NCI-H526 (cell line): Measurements from ENCODE around the gene RNF181.
"Not testable (repeated sequence)": the region's sequence is repeated elsewhere in the genome, so short reads cannot be mapped to it uniquely, and the experiment has no call there.

Source experiments
- DNase-seq, 2 experiments: peaks; one replicate each; lab custom pipeline; 2025; lab: John Stamatoyannopoulos, UW

Gene RNF181

DNA sequence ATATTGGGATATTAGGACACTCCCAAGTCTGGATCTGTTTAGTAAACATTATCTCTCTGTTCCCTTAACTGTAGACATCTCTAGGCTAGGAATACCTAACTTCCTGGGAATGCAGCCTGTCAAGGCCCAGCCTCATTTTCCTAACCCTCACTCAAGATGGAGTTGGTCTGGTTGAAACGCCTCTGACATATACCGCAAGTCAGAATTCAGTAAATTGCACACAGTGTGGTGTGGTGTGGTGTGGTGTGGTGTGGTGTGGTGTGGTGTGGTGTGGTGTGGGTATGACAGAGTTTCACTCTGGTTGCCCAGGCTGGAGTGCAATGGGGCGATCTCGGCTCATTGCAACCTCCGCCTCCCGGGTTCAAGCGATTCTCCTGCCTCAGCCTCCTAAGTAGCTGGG, 19.2 kb downstream of the RNF181 start:
- not testable (repeated sequence) for DNase-seq

GRCh38 chr2:85615413-85615728, 19.8 kb downstream of the RNF181 start:
- no peak for DNase-seq

GRCh38 chr2:85617723-85618122, 22.2 kb downstream of the RNF181 start:
- not testable (repeated sequence) for DNase-seq

- DNase-seq: no peak
Observed at GRCh38 chr2:85619617-85620016, 24.1 kb downstream of the RNF181 start.

- DNase-seq: no peak
Observed at GRCh38 chr2:85621338-85621737, 25.8 kb downstream of the RNF181 start.

GRCh38 chr2:85623991-85624390, 28.4 kb downstream of the RNF181 start:
- DNase-seq: no peak

- DNase-seq: no peak
Observed at GRCh38 chr2:85628658-85629057, 33.1 kb downstream of the RNF181 start.

- no peak for DNase-seq
Observed at GRCh38 chr2:85631316-85631715, 35.8 kb downstream of the RNF181 start.

GRCh38 chr2:85635011-85635410, 39.5 kb downstream of the RNF181 start:
- DNase-seq: no peak

DNA sequence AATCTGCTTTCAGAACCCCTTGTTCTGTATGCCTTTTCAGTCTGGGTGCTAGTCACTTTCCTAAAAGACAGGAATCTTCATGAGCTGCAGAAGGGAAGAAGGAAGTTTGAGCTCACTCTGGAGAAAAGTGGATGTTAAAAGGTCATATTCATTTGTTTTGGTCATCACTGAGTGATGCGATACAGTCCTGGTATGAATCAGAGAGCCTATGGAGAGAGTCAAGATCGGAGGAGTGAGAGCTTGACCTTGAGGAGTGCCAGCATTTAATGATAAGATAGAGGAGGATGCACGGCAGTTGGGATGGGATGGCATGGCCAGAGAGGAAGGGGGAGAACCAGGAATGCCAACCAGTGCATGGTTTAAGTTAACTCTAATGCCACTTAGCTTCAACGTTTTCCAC, 40.1 kb downstream of the RNF181 start:
- no peak for DNase-seq

GRCh38 chr2:85642725-85643124, 47.2 kb downstream of the RNF181 start:
- DNase-seq: no peak

GRCh38 chr2:85644909-85645308, 49.4 kb downstream of the RNF181 start:
- DNase-seq: no peak

DNA sequence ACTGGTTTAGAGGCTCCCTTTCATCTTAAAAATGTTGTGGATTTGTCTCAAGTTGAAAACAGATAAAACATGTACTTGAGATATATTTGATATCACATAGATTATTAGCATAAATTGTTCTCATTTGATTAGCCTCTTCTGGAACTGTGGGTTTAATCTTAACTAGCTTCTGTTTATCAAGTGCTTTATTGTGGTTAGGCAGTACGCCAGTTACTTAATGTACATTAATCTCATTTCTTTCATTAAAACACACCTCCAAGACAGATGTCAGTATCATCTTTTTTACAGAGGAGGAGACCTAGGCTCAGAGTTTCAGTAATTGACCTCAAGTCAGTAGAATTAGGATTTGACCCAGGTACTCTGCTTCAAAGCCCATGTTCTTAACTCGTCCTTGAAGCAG, 50.6 kb downstream of the RNF181 start:
- DNase-seq: no peak
